GM10847 (cell line): ENCODE data around the gene ALG12.

Experiments
- POLR2A ChIP-seq: IDR thresholded peaks from 2 replicates; pipeline ENCODE4 v1.6.1; 2011; ENCODE audit not compliant: insufficient read length; ENCODE audit errors: extremely low read depth

Gene ALG12

DNA sequence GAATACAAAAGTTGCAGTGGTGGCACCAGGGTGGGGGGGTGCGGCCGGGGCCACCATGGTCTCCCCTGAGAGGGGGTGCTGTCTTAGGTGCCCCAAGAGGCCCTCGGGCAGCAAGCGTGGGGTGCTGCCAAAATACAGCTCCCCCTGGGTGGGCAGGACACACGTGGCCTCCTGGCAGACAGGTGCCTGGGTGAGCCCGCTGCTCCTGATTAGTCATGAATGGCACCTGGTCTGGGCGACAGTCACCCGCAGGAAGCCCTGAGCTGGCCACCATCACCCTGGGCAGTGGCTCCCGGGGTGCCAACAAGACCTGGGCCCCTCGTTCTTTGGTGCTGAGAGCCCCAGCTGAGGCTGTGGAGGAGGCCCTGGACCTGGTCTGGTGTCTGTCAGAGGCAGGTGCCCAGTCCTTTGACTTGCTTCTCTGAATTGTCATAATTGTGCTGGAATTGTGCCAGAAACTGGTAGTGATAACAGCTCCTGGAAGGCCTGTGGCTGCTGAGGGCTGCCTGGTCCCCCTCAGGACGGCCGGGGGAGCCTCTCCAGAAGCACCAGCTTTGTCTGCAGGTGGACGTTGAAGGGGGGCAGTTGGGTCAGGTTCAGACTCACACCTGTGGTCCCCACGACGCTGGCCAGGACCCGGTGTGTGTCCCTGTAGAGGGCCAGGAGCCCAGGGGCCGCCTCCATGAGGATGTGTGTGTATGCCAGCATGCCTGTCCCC, 14.8 kb downstream of the ALG12 start:
- TF ChIP-seq POLR2A, result no peak

- TF ChIP-seq POLR2A, result no peak
Measured at GRCh38 chr22:49901457-49901856, 16.8 kb downstream of the ALG12 start.

DNA sequence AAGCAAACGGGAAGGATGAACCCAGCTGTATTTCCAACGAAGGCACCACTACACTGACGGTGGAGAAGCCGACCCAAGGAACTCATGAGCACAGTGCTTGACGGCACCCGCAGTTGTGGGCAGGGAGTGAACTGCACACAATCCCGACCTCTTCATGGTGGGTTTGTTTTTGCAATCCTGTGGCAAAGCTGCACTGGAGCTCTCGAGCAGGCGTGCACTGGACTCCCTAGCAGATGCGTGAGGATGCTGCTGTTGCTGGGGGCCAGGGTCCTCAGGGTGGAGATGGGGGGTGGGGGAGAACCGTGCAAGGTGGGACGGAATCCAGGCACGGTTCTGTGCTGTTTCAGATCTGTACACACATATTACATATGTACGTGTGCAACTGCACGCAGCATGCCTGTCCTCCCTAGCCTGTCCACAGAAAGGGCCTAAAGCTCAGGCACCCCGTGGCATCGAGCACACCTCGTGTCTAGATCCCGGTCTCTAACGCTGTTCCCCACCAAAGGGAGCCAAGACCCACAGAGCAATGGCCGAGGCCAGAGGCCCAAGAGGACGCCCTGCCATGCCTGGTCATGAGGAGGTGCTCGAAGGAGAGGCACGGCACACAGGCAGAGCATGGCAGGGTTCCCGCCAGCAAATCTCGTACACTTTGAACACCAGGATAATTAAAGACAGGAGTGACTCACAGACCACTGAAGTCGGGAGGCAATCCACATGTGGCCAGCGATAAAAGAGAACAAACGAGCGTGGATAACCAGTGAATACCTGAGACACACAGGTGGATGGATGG, 17.6 kb downstream of the ALG12 start:
- no peak for TF ChIP-seq POLR2A

GRCh38 chr22:49899530-49899929, 18.7 kb downstream of the ALG12 start:
- no peak for TF ChIP-seq POLR2A

GRCh38 chr22:49897015-49897684, 21.1 kb downstream of the ALG12 start:
- TF ChIP-seq POLR2A, result no peak

GRCh38 chr22:49896201-49896600, 22.0 kb downstream of the ALG12 start:
- no peak for TF ChIP-seq POLR2A

DNA sequence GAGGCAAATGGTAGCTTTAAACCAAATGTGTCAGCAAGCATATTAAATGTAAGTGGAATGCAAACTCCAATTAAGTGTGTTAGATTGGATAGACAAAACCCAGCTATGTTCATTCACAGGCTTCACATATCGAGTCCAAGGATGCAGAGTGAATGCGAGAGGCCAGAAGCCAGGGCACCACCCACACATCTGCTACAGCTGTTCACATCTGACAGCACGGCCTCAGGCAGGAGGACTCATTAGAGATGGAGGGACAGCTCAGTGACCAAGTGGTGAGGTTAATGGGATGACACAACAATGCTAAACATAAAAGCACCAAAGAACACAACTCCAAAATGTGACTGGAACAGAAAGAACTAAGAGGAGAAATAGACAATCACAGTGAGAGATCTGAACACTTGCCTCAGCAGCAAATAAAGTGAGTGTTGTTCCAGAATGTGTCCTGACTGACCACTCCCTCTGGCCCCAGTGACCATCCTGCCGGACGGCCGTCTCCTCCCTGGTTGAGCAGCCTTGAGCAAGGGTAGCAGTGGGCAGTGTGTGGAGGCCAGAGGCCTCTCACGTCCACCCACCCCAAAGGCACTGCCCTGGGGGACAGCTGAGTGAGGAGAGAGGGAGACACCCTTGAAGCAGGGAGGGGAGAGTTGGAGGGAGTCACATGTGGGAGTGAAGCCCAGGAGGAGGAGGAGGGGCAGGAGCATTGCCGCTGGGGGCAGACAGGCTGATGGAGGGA, 23.8 kb downstream of the ALG12 start:
- no peak for TF ChIP-seq POLR2A

DNA sequence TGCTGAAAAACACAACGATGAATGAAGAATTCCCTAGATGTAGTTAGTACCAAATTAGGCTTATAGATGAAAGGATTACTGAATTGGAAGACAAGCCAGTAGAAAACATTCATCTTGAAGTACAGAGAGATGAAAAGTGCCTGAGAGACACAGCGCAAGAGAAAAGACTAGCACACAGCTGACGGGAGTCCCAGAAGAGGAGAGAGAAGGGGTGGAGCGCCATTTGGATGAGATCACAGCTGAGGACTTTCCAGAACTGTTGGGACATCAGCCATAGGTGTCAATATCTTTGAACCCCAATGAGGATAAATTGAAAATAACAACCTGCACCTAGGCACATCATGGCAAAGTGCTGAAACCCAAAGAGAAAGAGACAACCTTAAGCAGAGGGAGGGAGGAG, 25.2 kb downstream of the ALG12 start:
- TF ChIP-seq POLR2A, result no peak

DNA sequence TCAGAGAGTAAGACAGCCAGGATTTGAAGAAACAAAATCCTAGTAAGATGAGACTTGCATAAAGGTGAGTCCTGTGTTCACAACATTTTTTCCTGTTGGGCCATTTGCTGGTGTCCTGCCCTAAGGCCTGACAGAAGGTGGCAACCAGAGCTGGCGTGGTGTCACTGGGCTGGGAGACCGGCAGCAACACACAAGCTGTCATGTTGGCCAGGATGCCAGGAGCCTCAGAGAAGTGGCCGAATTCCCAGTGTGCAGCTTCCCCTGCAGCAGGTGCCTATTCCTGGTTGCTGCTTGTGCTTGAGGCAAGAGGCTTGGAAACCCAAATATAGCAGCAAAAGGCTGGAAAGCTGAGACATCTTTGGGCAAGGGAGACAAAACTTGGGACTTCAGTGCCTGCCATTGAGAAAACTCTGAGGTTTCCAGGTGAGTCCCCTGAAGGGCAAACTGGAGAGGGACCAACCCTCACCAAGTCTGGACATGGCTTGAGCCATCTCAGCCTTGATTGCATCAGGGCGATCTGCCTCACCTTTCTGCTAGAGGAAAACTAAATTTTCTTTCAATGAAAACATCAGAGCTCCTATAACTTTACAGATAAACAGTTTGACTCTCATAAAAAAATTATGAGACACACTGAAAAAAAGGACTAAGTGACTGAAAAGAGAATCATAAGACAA, 25.9 kb downstream of the ALG12 start:
- TF ChIP-seq POLR2A, result no peak

- no peak for TF ChIP-seq POLR2A
Measured at GRCh38 chr22:49889071-49889470, 29.2 kb downstream of the ALG12 start.

DNA sequence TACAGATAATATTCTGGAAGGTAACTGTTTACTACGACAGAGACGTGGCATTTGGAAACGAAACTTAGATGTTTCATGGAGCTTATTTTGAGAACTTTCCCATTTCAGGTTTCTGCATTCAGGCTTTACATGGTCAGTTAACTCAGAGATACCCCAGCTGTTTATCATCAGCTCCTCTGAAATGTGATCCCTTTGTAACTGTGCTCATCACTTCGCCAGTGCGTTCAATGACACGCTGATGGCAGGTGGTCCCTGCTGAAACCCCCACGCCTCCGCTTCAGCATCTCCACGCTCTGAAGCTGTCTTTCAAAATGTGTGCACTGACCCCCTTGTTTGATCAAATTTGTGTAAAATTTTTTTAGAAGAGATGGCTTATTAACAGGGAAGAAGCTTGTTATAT, 30.5 kb downstream of the ALG12 start:
- no peak for TF ChIP-seq POLR2A

GRCh38 chr22:49887064-49887451, 31.2 kb downstream of the ALG12 start:
- TF ChIP-seq POLR2A, result no peak

- no peak for TF ChIP-seq POLR2A
Measured at GRCh38 chr22:49886346-49887063, 31.7 kb downstream of the ALG12 start.

GRCh38 chr22:49885881-49886280, 32.4 kb downstream of the ALG12 start:
- TF ChIP-seq POLR2A, result no peak
